Right cardiac atrium (tissue), 5 donors: ENCODE results near the gene CMIP. TPM values are rescaled to one million over a fixed set of nuclear protein-coding genes. Genes with fewer than 3 reads are reported as not detected.

Source experiments
- ATAC-seq, 2 donors: fragments of 200-7000 bp; cut with Tn5 transposase; one replicate each; pipeline versions ENCODE4 v1.8.0 to v1.9.1; 2020; ENCODE audit warnings: moderate library complexity in 2 of 2, mild to moderate bottlenecking in 1 of 2
- DNase-seq, 3 donors: peaks; one replicate each; pipeline ENCODE4 v3.0.0-alpha.2; 2020
- H3K27ac ChIP-seq: one replicate; pipeline ENCODE4 v1.5.1; 2013; ENCODE audit warnings: mild to moderate bottlenecking, low read length, control low read depth, moderate library complexity
- H3K27me3 ChIP-seq: one replicate; pipeline ENCODE4 v1.6.1; 2013; ENCODE audit not compliant: control insufficient read depth, insufficient read depth
- H3K4me1 ChIP-seq: one replicate; pipeline ENCODE4 v1.6.1; 2013; ENCODE audit warnings: low read length; ENCODE audit not compliant: control insufficient read depth, insufficient read depth
- H3K4me3 ChIP-seq: one replicate; pipeline ENCODE4 v1.5.1; 2013; ENCODE audit warnings: low read length, control low read depth
- H3K9me3 ChIP-seq: one replicate; pipeline ENCODE4 v1.6.1; 2013; ENCODE audit warnings: low read length; ENCODE audit not compliant: control insufficient read depth
- WGBS: extraction: QIAGEN DNeasy Blood & Tissue Kit; methylation state at CpG from one replicate; pipeline ENCODE4 v1.1.7; 2013; 5-methylcytosine and 5-hydroxymethylcytosine counted together
- intact Hi-C, 4 donors: fragments of 100-400 bp; cut with DNase I; formaldehyde crosslinking; loops; one replicate each; pipeline versions ENCODE4 v1.11.0 to v1.14.0; 2022 to 2023
- polyA plus RNA-seq: library from polyadenylated mRNA; stranded (reverse); fragments of 200-250 nt; gene quantifications from one replicate; pipeline ENCODE4 v1.2.3, GENCODE V29; 2013
- total RNA-seq, 4 donors: library from RNA; stranded (reverse); fragmentation: NEBNext Ultra II Directional; extraction: Animal tissue kit (Norgen Biotek cat#: 25700); gene quantifications; one replicate each; pipeline ENCODE4 v1.2.1, GENCODE V29; 2021
- donor health status: healthy with polysubstance abuse.
- donor health status: DM: no; HTN: yes; CAD: no.
- donor health status: DM: no; HTN: no; CAD: no.
- donor health status: DM: no; HTN: yes; CAD: no; lungs with severe emphysema.
- donor health status: DM: yes; HTN: yes; CAD: no.

Gene CMIP
- total and polyA plus RNA-seq, 5 donors, result 9.0 to 29.0 (median 19.2) TPM

DNA sequence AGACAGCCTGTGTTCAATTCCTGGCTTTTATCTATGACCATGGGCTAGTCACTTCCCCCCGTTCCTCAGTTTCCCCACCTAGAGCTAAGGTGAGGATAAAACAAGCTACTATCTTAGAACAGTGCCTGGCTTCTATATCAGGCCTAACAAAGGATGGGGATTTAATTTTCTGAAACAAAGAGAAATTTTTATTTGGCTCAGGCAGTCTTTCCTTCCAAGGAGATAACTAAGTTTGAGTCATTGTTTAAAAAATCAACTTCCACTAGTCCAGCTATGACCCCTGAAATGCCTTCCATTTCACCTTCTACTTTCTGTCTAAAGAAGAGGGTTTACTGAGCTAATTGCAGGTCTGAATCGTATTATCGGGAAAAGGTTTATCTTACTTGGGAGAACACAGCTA, 99.0 kb downstream of the CMIP start:
- intact Hi-C loops, result no loop called here
- peaks cover 13% of the 10 kb centered on the region for H3K4me1 ChIP-seq
- H3K27me3 ChIP-seq, result no peaks in the 10 kb centered on the region
- H3K4me3 ChIP-seq, result no peak overlapping the region
- ATAC-seq, result peak; percentile 6 to 56
- peak overlapping the region; percentile 14 for H3K27ac ChIP-seq
- 56% methylated on average over 3 of the region's 3 CpGs for WGBS
- no peak for DNase-seq
- no peaks in the 10 kb centered on the region for H3K9me3 ChIP-seq

DNA sequence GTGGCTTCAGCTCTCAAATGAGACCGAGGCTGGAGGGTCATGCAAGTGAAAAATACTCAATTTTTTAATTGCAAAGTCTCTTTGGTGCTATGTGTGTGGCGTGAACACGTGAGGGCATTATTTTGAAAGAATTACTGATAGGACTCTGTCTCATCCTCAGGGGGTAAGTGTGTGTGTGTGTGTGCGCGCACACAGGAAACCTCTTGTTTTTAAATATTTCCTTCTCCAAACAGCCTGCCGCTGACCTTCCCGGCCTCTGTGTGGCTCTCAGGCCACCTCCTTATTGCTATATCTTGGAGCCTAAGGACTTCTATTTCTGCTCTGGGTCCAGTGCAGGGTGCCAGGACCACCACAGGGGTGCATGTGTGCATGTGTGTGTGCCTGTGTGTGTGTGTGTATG, 99.7 kb downstream of the CMIP start:
- DNase-seq, result peak in 1 of 3 donors; percentile 77
- Histone ChIP-seq H3K27me3 (no peaks in the 10 kb centered on the region), H3K4me3 (no peak overlapping the region), H3K4me1 (peaks cover 12% of the 10 kb centered on the region), H3K9me3 (no peaks in the 10 kb centered on the region), H3K27ac (no peak overlapping the region)
- peak; percentile 34 to 75 for ATAC-seq
- intact Hi-C loops, result no loop called here
- 56% methylated on average over 7 of the region's 7 CpGs for WGBS

GRCh38 chr16:81544700-81545271, 100.2 kb downstream of the CMIP start:
- intact Hi-C loops, result no loop called here
- Histone ChIP-seq H3K4me3 (no peak overlapping the region), H3K9me3 (no peaks in the 10 kb centered on the region), H3K27me3 (no peaks in the 10 kb centered on the region), H3K4me1 (peaks cover 9% of the 10 kb centered on the region), H3K27ac (no peak overlapping the region)
- no peak for ATAC-seq
- DNase-seq, result no peak
- WGBS, result 73% methylated on average over 9 of the region's 9 CpGs

GRCh38 chr16:81545470-81546250, 101.1 kb downstream of the CMIP start:
- no peak overlapping the region for H3K4me3 ChIP-seq
- H3K27me3 ChIP-seq, result no peaks in the 10 kb centered on the region
- ATAC-seq (no peak), DNase-seq (no peak)
- 93% methylated on average over 25 of the region's 25 CpGs for WGBS
- no peak overlapping the region for H3K27ac ChIP-seq
- peaks cover 15% of the 10 kb centered on the region for H3K4me1 ChIP-seq
- no peaks in the 10 kb centered on the region for H3K9me3 ChIP-seq
- intact Hi-C loops, result no loop called here

- WGBS, result 92% methylated on average over 14 of the region's 14 CpGs
- H3K9me3 ChIP-seq, result no peaks in the 10 kb centered on the region
Observed at GRCh38 chr16:81546781-81547180, 102.2 kb downstream of the CMIP start.

GRCh38 chr16:81547194-81547938, 102.8 kb downstream of the CMIP start:
- no peak for ATAC-seq
- WGBS, result 80% methylated on average over 15 of the region's 15 CpGs
- H3K9me3 ChIP-seq, result no peaks in the 10 kb centered on the region
- peaks cover 26% of the 10 kb centered on the region for H3K4me1 ChIP-seq
- H3K27ac ChIP-seq, result no peak overlapping the region
- no peak overlapping the region for H3K4me3 ChIP-seq
- intact Hi-C loops, result no loop called here
- no peak for DNase-seq
- H3K27me3 ChIP-seq, result no peaks in the 10 kb centered on the region

More at GRCh38 chr16:81546781-81547180, 102.2 kb downstream of the CMIP start:
- H3K4me3 ChIP-seq, result no peak overlapping the region
- H3K4me1 ChIP-seq, result peaks cover 22% of the 10 kb centered on the region
- no peak for ATAC-seq
- DNase-seq, result no peak
- intact Hi-C loops, result no loop called here
- no peaks in the 10 kb centered on the region for H3K27me3 ChIP-seq
- no peak overlapping the region for H3K27ac ChIP-seq

DNA sequence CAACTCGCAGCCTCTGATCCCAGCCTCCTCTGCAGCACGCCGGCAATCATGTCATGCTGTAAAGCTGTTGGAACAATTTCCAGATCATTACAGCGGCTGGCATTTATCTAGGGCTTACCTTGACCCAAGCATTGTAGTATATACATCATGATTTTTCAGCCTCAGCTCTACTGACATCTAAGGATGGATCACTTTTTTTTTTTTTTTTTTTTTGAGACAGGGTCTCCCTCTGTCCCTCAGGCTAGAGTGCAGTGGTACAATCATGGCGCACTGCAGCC, 103.3 kb downstream of the CMIP start:
- 74% methylated on average over 5 of the region's 5 CpGs for WGBS
- Histone ChIP-seq H3K9me3 (no peaks in the 10 kb centered on the region), H3K4me1 (peaks cover 30% of the 10 kb centered on the region), H3K4me3 (no peak overlapping the region), H3K27me3 (no peaks in the 10 kb centered on the region), H3K27ac (no peak overlapping the region)
- intact Hi-C loops, result no loop called here
- no peak for ATAC-seq
- no peak for DNase-seq

DNA sequence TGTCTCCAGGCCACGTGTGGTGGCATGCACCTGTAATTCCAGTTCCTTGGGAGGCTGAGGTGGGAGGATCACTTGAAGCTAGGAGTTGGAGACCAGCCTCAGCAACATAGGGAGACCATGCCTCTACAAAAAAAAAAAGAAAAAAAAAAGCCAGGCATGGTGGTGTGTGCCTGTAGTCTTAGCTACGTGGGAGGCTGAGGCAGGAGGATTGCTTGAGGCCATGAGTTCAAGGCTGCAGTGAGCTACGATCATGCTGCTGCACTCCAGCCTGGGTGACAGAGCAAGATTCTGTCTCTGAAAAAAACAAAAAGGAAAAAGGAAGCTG, 103.9 kb downstream of the CMIP start:
- 87% methylated on average over 3 of the region's 3 CpGs for WGBS
- no peak overlapping the region for H3K4me3 ChIP-seq
- intact Hi-C loops, result no loop called here
- no peak overlapping the region for H3K27ac ChIP-seq
- DNase-seq (no peak), ATAC-seq (no peak)
- H3K9me3 ChIP-seq, result no peaks in the 10 kb centered on the region
- peaks cover 34% of the 10 kb centered on the region for H3K4me1 ChIP-seq
- H3K27me3 ChIP-seq, result no peaks in the 10 kb centered on the region

- Histone ChIP-seq H3K4me1 (peaks cover 36% of the 10 kb centered on the region), H3K4me3 (no peak overlapping the region), H3K9me3 (no peaks in the 10 kb centered on the region), H3K27ac (no peak overlapping the region), H3K27me3 (no peaks in the 10 kb centered on the region)
- WGBS, result 71% methylated on average over 10 of the region's 10 CpGs
- DNase-seq (no peak), ATAC-seq (no peak)
- intact Hi-C loops, result no loop called here
Observed at GRCh38 chr16:81548876-81549546, 104.4 kb downstream of the CMIP start.

DNA sequence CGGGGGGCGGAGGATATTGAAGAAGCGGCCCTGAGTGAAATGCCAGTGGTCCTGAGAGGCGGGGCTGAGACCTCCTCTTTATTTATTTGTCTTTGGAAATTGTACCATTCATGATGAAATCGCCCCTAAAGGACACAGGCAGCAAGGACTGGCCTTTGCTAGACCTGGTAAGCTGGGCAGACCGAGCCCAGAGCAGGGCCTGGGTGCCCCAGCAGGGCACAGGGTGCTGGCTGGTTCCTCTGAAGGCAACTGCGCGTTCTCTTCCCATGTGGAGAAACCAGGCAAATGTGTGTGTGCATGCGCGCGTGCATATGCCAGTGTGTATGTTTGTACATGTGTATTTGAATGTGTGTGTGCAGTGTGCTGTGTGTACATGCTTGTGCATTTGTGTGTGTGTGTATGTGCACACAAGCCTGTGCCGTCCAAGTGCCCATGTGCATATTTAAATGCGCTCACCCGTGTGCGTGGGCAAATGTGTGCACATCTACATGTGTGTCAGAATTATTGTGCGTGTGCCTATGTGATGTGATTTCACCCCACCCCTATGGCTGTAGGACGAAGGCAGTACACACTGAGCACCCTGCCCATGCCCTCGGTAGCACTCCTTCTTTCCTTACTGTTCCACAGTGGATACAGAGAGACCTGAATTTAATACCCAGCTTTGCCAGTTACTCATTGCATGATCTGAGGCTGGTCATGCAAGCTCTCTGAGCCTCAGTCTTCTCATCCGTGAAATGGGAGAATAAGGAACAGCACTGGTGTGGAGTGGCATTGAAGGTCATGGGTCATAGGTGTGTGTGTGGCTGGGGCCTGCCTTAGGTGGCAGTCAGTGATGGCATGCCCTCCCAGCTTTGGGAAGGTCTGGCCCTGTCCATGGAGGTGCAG, 105.2 kb downstream of the CMIP start:
- DNase-seq, result no peak
- H3K4me3 ChIP-seq, result no peak overlapping the region
- peaks cover 34% of the 10 kb centered on the region for H3K4me1 ChIP-seq
- intact Hi-C loops, result no loop called here
- H3K27ac ChIP-seq, result no peak overlapping the region
- H3K9me3 ChIP-seq, result no peaks in the 10 kb centered on the region
- 97% methylated on average over 19 of the region's 19 CpGs for WGBS
- no peak for ATAC-seq
- no peaks in the 10 kb centered on the region for H3K27me3 ChIP-seq
